ENCODE data around the gene KCTD8.
A peak's percentile ranks its signal among the peaks of the same experiment; 100 is the strongest.

GRCh38 chr4:44150091-44150576, 298.5 kb downstream of the KCTD8 start:
- TF ChIP-seq POLR2A (IDR thresholded peaks at IDR 0.05; ENCODE audit: low read depth, low read length) (peak; percentile 39), CTCF (IDR thresholded peaks at IDR 0.05; ENCODE audit: extremely low read depth in 1 of 2, insufficient read depth in 1 of 2, low read depth in 1 of 2, low read length in 2 of 2) (no peak), MYC (IDR thresholded peaks at IDR 0.05; ENCODE audit: low read depth, low read length) (no peak), GATA2 (IDR thresholded peaks at IDR 0.05; ENCODE audit: insufficient read depth, insufficient read length, low read depth, low read length) (no peak), POLR2AphosphoS5 (IDR thresholded peaks at IDR 0.05; ENCODE audit: insufficient read depth, low read depth, low read length) (peak; percentile 51), EZH2 (IDR thresholded peaks at IDR 0.05; ENCODE audit: borderline replicate concordance, low read depth, low read length, severe bottlenecking) (no peak)
